Osteoblast (primary cell): ENCODE data around the gene MYBPH. TPM values are rescaled to one million over a fixed set of nuclear protein-coding genes. Genes with fewer than 3 reads are reported as not detected.
A peak's percentile ranks its signal among the peaks of the same experiment; 100 is the strongest.

ENCODE experiments used
- DNase-seq: peaks from one replicate; pipeline ENCODE4 v3.0.0; 2011; ENCODE audit warnings: low spot score, mixed read lengths; ENCODE audit not compliant: insufficient read length; ENCODE audit errors: missing footprints
- H2AFZ ChIP-seq: 2 replicates; pipeline ENCODE4 v1.6.0; 2011; ENCODE audit warnings: mild to moderate bottlenecking, low read length
- H3K27ac ChIP-seq: 2 replicates; pipeline ENCODE4 v1.5.1; 2011; ENCODE audit warnings: mild to moderate bottlenecking, low read depth, low read length, moderate library complexity
- H3K27me3 ChIP-seq: 2 replicates; pipeline ENCODE4 v1.6.0; 2012; ENCODE audit warnings: mild to moderate bottlenecking, control low read depth, inconsistent platforms, low read length, moderate library complexity; ENCODE audit not compliant: insufficient read depth
- H3K36me3 ChIP-seq: 2 replicates; pipeline ENCODE4 v1.5.1; 2011; ENCODE audit warnings: mild to moderate bottlenecking, low read length, control low read depth, moderate library complexity; ENCODE audit not compliant: insufficient read depth
- H3K4me1 ChIP-seq: 2 replicates; pipeline ENCODE4 v1.5.1; 2011; ENCODE audit warnings: mild to moderate bottlenecking, low read length, control low read depth, moderate library complexity; ENCODE audit not compliant: insufficient read depth
- H3K4me2 ChIP-seq: 2 replicates; pipeline ENCODE4 v1.6.0; 2011; ENCODE audit warnings: mild to moderate bottlenecking, low read length; ENCODE audit not compliant: insufficient read depth
- H3K4me3 ChIP-seq: fragments of 200-600 bp; sonication (generic); 3 replicates; pipeline ENCODE4 v1.5.1; 2012; ENCODE audit warnings: mild to moderate bottlenecking, low read length, inconsistent platforms; ENCODE audit not compliant: insufficient read depth
- H3K79me2 ChIP-seq: 2 replicates; pipeline ENCODE4 v1.6.0; 2012; ENCODE audit warnings: mild to moderate bottlenecking, low read length, control low read depth, inconsistent platforms; ENCODE audit not compliant: insufficient read depth
- H3K9me3 ChIP-seq: 2 replicates; pipeline ENCODE4 v1.5.1; 2011; ENCODE audit warnings: low read depth, low read length, control low read depth
- H4K20me1 ChIP-seq: 2 replicates; pipeline ENCODE4 v1.6.0; 2012; ENCODE audit warnings: mild to moderate bottlenecking, low read length, control low read depth; ENCODE audit not compliant: insufficient read depth
- total RNA-seq: library from RNA; depleted of rRNA; stranded (reverse); fragments of >200 nt; gene quantifications from 2 replicates; pipeline ENCODE4 v1.2.3, GENCODE V29; 2012
- TF ChIP-seq, protein P1 (sequence below): IDR thresholded peaks from 2 replicates; pipeline ENCODE4 v1.5.1; 2011; ENCODE audit warnings: mild to moderate bottlenecking, low read depth, low read length, moderate library complexity; ENCODE audit errors: extremely low read depth

MYBPH gene
- total RNA-seq, 1 donor = under 0.01 TPM

DNA sequence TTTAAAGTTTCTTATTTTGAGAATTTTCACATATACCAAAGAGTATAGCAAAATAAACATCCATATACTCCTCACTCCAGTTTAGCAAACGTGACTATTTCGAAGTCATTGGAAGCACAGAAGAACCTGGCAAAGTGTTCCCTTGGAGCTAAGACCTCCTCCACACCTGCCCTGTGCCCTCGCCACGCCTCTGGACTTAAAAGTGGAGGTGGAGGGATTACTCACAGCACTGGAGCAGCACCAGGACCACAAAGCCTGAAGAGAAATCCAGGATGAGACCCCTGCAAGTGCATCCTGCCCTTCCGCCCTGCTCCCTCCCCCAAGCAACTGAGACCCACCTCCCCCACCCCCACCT lies 10.4 kb upstream of the MYBPH start:
- H3K27ac ChIP-seq = no peak overlapping the region
- no peaks in the 10 kb centered on the region for H3K36me3 ChIP-seq
- H3K27me3 ChIP-seq = no peaks in the 10 kb centered on the region
- no peak for DNase-seq
- no peak overlapping the region for H2AFZ ChIP-seq
- no peaks in the 10 kb centered on the region for H3K9me3 ChIP-seq
- H3K4me1 ChIP-seq = peaks cover 26% of the 10 kb centered on the region
- no peak overlapping the region for H3K4me3 ChIP-seq
- H4K20me1 ChIP-seq = no peaks in the 10 kb centered on the region
- TF ChIP-seq, protein P1, sequence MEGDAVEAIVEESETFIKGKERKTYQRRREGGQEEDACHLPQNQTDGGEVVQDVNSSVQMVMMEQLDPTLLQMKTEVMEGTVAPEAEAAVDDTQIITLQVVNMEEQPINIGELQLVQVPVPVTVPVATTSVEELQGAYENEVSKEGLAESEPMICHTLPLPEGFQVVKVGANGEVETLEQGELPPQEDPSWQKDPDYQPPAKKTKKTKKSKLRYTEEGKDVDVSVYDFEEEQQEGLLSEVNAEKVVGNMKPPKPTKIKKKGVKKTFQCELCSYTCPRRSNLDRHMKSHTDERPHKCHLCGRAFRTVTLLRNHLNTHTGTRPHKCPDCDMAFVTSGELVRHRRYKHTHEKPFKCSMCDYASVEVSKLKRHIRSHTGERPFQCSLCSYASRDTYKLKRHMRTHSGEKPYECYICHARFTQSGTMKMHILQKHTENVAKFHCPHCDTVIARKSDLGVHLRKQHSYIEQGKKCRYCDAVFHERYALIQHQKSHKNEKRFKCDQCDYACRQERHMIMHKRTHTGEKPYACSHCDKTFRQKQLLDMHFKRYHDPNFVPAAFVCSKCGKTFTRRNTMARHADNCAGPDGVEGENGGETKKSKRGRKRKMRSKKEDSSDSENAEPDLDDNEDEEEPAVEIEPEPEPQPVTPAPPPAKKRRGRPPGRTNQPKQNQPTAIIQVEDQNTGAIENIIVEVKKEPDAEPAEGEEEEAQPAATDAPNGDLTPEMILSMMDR = no peak
- H3K79me2 ChIP-seq = no peaks in the 10 kb centered on the region
- H3K4me2 ChIP-seq = no peak overlapping the region

DNA sequence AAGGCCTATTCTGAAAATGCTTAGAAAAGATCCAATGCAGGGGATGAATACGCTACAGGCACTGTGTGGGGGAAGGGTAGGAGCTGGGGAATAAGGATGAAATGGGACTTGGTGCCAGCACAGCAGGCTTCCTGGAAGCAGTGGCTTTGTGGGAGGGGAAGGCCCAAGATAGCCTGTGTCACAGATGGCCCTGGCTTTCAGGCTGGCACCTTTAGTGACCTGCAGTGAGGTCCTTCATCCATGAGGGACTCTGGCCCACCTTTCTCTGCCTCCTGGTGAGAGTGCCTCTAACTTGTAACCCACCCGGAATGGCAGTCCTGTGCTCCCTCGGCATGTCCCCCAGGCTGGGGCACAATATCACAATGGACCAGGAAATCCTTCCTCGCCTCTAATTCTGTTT lies 10.0 kb upstream of the MYBPH start:
- no peaks in the 10 kb centered on the region for H3K79me2 ChIP-seq
- no peaks in the 10 kb centered on the region for H3K9me3 ChIP-seq
- H3K4me2 ChIP-seq = no peak overlapping the region
- DNase-seq = peak; percentile 62
- H3K36me3 ChIP-seq = no peaks in the 10 kb centered on the region
- peaks cover 22% of the 10 kb centered on the region for H3K4me1 ChIP-seq
- no peaks in the 10 kb centered on the region for H4K20me1 ChIP-seq
- TF ChIP-seq, protein P1 = no peak
- H3K27me3 ChIP-seq = no peaks in the 10 kb centered on the region
- no peak overlapping the region for H3K4me3 ChIP-seq
- H3K27ac ChIP-seq = no peak overlapping the region
- H2AFZ ChIP-seq = no peak overlapping the region

DNA sequence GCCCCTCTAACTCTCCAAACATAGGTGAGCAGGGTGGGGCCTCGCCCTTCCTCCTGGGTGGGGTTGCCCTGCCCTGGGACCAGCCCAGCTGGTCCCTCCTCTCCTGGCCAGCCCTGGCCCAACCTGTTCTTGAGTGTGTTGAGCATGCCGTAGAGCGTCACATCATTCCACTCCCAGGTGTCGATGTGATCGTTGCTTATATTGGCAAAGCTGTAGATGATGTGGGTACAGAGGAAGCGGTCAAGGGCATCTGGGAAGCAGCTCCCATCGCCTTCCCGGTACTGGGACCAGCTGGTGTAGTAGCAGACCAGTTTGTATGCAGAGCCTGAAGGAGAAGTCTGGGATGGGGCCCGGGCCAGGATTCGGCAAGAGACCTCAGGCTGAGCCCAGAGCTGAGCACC lies 9.4 kb upstream of the MYBPH start:
- H2AFZ ChIP-seq = no peak overlapping the region
- no peak overlapping the region for H3K4me2 ChIP-seq
- DNase-seq = peak; percentile 13
- H3K9me3 ChIP-seq = no peaks in the 10 kb centered on the region
- H3K36me3 ChIP-seq = no peaks in the 10 kb centered on the region
- no peaks in the 10 kb centered on the region for H3K79me2 ChIP-seq
- H4K20me1 ChIP-seq = no peaks in the 10 kb centered on the region
- peaks cover 17% of the 10 kb centered on the region for H3K4me1 ChIP-seq
- TF ChIP-seq, protein P1 = no peak
- no peak overlapping the region for H3K27ac ChIP-seq
- no peak overlapping the region for H3K4me3 ChIP-seq
- no peaks in the 10 kb centered on the region for H3K27me3 ChIP-seq

DNA sequence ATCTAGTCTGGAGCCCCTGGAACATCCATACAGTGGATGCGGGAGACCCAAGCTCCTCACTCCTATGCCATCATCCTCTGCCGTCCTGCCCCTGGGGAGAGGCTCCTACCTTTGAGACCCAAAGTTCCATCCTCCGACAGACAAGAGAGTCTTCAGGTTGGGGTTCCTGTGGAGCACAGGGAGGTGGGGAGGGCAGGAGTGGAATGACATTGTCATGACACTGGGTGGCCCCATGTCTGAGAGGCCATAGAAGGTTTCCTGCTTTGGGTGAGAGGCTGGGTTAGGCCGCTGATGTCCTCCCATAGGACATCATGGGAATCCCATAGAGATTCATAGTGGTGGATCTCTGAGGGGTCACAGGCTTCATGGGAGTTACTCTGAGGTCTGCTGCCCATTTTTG lies 8.8 kb upstream of the MYBPH start:
- no peaks in the 10 kb centered on the region for H3K27me3 ChIP-seq
- H3K9me3 ChIP-seq = no peaks in the 10 kb centered on the region
- H3K4me2 ChIP-seq = no peak overlapping the region
- H3K79me2 ChIP-seq = no peaks in the 10 kb centered on the region
- no peak overlapping the region for H3K4me3 ChIP-seq
- H2AFZ ChIP-seq = no peak overlapping the region
- no peaks in the 10 kb centered on the region for H3K36me3 ChIP-seq
- no peak for DNase-seq
- peaks cover 11% of the 10 kb centered on the region for H3K4me1 ChIP-seq
- no peaks in the 10 kb centered on the region for H4K20me1 ChIP-seq
- H3K27ac ChIP-seq = no peak overlapping the region
- TF ChIP-seq, protein P1 = no peak
